NAMALWA (cell line): ENCODE data around the gene PPP1R9B.

Source experiments
- DNase-seq: peaks from one replicate; pipeline ENCODE4 v3.0.0-alpha.2; 2015; ENCODE audit warnings: low spot score

The PPP1R9B gene

DNA sequence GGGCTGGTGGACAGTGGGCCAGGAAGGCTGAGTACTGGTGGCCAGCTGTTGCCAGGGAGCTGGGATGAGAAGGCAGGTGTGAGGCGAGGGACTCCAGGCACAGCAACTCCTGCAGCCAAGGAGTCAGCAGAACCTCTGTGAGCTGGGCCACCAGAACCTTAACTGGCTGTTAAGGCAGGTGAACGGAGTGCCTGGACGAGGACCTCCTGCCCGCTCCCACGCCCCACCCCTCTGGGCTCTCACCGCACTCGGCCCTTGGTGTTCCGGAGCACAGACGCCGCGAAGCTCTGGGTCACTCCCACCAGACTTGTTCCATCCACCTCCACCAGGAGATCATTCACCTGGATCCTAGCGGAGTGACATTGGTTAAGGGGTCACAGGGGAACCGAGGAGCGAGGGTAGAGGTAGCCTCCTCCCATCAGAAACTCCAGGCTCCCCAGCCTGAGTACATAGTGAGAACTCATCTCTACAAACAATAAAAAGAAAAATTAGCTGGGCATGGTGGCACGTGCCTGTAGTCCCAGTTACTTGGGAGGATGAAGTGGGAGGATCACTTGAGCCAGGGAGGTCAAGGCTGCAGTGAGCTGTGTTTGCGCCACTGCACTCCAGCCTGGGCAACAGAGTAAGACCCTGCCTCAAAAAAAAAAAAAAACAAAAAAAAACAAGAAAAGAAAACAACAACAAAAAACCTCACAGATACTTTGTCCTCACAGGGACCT, 9.3 kb downstream of the PPP1R9B start:
- DNase-seq = no peak

DNA sequence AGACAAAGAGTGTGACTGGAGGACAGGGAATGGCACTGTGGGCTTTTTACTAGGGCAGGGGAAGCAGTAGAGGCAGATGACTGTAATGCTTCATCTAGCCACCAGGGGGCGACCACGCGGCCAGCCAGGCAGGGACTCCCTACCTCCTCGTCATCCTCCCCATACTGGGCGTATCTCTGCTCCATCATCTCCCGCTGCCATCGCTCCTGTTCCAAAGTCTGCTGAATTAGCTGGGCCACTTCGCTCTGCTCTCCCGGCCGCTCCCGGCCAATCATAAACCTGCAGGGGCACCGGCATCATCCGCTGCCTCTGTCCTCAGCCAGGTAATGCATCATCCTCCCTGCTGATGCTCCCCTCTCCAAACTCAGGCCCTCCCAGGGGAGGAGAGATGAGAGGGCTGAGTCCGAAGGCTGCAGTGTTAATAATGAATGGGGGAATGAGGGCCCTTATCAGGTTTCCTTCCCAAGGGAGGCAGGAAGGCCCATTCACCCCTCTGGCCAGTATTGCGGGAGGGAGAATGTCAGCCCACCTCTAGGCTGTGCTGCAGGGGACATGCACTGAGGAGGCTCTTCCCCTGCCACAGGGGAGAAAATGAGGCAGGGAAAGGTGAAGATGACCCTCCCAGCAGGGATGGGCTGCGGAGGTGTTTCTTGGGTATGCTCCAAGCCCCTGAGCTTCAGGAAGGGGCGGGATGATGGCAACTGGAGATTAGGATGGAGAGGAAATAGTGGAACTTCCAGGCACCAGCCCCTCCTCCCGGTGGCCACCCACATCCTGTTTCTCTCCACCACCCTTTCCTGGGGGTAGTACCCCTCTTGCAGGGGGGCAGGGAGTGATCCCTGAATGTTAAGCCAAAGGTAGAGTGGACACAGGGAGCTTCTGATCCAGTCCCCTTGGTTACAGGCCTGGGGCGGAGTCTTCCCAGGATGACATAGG, 10.3 kb downstream of the PPP1R9B start:
- DNase-seq = peak; percentile 67

DNA sequence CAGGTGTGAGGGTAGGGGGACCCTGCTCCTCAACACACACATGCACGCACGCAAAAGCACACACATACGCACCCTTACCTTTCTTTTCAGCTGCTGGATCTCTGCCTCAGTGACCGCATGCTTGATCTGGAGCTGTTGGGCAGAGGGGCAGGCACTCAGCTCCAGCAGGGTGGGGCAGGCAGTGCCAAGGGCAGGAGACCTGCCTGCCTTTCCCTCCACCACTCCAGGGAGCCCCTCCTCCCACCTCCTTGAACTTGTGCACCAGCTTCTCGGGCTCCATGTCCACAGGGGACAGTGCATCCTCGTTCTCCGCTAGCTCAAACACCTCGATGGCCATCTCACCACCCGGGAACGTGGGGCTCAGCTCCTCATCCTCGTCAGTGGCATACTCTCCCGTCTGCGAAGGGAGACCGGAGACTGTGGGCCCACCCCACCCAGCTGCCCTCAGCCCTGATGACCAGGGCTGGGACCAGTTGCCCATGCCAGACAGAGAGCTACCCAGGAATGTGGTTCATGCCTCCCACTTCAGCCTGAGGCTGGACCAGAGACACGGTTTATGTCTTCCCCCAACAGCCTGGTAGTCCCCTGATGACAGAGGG, 11.2 kb downstream of the PPP1R9B start:
- no peak for DNase-seq

DNA sequence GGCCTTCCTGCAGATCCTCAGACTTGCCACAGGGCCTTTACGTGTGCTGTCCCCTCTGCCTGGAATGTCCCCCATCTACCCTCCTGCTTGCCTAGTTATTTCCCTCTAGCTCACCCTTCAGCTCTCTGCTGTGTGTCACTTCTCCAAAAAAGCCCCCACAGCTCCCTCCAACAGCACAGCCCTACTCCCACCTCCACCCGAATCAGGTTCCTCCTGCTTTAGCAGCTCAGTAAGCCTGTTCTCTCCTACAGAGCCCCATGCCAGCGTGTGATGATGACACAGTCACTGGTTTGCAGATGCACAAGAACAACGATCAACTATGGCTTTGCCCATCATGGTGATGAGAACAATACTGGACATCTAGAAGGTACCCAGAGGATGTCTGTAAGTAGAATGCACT, 13.4 kb downstream of the PPP1R9B start:
- no peak for DNase-seq

DNA sequence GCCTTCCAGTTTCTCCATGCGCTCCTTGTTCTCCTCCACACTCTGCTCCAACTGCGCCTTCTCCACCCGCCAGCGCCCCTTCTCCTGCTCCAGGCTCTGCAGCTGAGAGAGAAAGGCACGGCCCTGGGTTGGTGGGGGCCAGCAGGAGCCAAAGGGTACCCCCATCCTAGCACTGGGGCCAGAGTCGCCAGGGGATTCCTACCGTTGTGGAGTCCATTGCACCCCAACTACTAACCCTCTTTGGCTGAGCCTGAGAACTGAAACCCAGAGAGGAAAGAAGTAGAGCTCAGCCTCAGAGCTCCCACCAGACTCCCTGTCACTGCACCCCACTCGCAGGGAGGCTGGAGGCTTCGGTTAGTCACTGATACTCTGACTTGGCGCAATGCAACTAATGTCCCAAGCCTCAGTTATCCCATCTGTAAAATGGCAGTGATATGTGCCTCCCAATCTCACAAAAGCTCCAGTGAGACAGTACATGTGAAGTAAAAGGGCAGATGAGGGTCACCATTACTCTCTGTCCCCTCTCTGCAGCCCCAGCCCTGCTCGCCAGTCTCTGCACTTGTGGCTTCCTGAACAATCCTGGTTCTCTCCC, 14.3 kb downstream of the PPP1R9B start:
- no peak for DNase-seq

DNA sequence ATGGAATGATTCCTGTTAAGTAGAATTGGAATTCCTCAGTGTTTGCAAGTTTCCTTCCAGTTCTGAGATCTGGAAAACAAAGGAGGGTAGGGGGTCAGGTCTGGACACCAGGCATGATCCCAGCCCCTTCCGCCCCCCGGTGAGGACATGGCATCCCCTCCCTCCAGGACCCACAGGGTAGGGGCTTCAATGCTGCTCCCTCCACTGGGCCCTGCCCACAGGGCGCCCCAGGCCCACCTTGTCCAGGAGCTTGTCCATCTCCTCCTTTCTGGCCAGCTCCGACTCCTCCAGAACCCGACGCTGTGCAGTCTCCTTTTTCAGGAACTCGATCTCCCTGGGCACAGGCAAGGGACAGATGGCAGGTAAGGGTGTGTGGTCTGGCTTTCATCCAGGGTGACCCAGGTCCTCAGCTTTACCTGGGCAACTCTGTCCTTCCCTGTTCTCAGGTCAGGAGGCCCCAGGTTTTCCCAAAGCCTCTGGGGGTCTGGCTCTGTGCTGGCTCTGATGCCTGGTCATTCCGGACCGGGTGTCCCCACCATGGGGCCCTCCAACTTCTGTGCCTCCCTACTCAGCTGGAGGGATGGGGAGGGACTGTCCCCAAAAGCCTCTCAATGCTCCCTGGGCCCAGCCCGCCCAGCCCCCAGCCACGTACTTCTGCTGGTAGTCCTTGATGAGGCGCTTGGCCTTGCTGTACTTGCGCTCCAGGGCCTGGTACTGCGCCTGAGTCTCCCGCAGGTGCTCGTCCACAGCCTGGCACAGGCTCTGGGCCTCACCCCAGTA, 15.0 kb downstream of the PPP1R9B start:
- DNase-seq = no peak

DNA sequence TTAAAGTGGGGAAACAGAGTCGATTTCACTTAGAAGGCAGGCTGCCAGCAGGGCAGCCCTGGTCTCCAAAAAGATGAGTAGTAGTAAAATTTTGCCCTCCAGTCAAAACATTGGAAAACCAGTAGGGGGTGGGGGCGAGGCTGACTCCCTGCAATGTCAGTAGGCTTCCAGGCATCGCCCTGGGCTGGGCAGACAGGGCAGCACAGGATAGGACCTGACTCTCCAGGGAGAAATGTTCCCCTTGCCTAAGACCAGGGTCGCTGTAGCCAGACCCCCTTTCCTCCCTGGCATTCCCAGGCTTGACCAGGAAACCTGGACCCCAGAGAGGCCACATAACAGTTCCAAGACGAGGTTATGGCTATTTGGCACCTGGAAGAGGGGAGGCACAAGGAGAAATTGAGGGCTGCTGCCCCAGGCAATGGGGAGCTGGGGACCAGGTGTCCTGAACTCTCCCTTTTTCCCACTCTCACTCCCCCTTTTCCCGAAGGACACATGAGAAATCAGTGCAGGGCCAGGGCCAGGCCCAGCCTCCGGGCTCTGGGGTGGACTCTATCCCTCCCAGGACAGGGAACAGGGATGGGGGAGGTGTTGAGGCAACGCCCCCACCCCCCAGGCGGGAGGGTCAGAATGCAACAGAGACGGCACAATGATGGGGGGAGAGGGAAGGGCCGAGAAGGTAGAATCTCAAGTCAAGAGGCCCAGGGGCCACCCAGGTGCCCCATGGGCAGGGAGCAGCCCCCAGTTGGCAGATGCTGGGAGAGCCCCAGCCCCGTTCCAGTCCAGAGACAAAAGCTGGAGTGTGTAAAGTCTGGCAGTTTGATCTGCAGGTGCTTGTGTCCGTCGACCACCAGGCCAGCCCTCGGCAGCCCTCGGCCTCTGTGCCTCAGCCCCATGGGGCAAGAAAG, 16.0 kb downstream of the PPP1R9B start:
- no peak for DNase-seq

DNA sequence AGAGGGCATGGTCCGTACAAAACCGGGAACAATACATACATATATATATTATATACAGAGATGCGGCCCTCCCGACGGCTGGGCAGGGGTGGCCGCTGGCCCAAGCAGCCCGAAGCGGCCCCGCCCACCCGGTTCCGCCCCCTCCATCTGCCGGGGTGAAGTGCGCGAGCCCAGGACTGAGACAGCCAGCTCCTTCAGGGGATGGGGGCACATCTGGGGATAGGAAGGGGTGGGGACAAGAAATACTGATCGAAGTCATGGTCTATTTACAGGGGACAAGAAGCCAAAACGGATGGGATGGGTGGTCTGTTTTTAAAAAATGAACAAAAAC, 16.7 kb downstream of the PPP1R9B start:
- DNase-seq = no peak

DNA sequence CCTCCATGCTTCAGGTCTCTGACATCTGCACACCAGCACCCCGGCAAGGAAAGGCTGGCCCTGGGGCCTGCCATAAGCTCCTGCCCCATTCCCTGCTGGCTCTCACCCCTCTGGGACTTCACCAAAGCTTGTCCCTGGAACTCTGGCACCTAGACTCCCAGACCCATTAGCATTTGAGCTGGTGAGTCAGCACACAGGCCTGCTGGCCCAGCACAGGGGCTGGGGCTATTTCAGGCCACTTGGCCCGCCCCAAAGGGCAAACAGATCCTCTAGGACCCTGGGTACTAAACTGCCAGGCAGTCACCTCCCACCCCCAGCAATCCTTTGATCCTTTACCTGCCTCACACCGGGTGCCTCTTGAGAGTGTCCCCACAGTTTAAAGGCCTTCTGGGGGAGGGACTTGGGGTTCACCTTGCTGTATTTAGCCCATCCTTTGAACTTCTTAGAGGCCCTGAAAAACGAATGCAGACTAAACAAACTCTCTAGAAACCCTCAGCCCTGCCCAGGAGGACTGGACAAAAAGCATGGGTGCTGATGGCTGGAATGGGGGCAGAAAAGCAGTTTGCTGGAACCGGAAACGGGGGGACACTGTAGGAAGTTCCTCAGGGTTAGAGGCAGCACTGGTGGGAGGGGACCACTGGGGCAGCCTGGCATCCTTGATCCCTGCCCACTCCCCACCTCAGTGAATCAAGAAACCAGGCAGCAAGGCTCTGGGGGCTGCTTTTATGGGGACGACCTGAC, 17.3 kb downstream of the PPP1R9B start:
- no peak for DNase-seq

DNA sequence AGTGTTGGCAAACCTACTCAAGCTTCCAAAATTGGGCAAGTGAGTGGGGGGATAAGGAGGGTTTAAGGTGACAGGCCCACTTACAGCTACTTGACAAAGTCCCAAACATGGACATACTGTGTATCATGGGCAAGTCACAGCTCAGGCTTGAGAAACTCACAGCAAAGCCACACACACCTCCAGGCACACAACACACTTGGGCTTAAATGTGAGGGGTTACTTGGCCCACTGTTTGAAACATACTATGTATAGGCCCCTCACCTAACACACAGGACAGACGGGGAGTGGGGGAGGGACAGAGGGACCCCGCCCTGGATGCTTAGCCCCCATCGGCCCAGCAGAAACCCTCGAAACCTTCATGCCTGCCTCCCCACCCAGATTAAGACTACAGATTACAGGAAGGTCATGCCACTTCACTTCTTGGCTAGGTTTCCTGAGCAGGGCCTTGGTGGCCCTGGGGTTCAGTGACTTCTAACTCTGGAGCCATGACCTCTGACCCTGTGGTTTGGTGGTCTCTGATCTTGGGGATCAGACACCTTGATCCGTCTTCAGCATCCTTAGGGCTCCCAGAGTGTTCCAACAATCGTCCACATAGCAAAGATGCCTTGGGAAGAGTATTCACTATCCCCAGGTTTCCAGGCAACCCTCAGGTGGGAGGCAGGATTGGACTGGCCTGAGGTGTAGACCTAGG, 18.2 kb downstream of the PPP1R9B start:
- DNase-seq = peak; percentile 27

DNA sequence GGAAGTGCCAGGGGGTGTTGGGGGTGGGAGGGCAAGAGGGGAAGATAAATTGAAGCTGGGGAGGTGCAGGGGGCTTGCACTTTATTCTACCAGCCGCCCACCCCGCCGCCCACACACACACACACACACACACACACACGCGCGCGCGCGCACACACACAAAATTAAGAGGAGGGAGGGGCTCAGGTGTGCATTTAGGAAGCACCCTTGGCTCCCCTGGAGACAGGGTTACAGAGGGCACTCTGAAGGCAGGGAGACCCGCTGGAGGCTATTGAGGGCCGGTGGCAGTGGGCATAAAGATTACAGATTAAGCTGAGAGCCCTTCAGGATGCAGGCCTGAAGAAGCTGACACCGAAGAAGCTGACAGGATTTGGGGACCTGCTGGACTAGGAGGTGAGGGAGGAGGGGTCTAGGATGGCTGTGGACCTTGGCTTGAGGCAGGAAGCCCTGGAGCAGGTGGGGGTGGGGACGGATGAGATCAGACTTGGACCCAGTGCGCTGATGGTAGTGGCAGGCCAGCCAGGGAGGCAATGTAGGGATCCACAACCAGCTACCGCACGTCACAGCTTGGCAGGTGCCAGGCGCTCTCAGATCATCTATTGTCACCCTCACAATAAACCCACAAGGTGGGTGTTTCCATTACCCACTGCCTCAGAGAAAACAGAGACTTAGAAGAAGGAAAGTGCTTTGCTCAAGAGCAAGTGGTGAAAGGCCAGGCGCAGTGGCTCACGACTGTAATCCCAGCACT, 19.7 kb downstream of the PPP1R9B start:
- no peak for DNase-seq

DNA sequence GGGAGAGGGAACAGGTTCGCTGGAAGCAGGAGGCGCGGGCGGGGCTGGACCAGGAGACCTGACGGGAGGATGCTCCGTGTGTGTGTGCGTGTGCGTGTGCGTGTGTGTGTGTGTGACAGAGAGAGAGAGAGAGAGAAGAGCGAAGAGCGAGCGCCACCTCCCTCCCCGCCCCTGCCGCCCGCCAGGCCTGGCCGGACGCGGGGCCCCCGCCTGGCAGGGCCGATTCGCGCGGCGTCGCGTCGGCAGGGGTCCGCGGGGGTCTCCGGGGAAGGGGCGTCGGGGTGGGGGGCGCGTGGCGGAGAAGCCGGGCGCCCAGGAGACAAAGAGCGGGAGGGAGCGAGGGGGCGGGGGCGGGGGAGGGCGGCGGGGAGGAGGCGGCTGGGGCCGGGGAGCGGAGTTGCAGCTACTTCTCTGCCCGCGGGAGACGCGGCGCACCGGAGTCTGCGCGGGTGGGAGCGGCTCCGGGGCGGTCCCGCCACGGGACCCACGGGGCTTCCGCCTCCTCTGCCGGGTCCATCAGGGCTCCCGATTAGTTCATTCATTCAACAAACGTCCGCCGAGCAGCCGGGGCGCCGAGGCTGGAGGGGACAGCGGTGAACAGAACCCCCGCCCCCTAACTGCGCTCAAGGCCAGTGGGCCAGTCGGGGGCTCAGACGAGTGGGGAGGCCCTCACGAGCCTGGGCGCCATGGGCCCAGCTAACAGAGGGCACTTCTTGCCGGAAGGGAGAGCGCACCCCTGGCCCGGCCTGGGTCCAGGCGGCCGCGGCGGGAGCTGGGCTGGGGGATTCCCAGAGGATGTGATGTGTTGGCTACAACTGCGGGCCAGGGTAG, 20.5 kb downstream of the PPP1R9B start, which contains the start of gene SAMD14:
TSS of gene SAMD14 (minus strand) at position 433 of the 831 bp plus-strand sequence. CDS start 5,201 bp downstream, outside the sequence.
- no peak for DNase-seq

DNA sequence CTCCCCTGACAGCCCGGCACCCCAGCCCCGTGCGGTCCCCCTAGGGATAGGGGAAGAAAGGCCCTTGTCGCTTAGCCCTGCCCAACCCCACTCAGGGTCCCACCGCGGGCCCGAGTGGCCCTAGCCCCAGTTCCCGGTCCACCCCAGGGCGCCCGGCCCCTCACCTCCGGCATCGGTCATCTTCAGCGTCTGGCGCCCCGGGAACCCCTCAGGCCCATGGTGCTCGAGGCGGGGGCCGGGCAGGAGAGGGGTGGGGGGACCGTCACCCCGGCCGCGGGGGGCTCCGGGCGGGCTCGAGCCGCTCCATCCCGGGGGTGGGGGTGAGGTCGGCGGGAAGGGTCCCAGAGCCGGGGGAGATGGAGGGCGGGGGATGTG, 21.1 kb downstream of the PPP1R9B start:
- no peak for DNase-seq

DNA sequence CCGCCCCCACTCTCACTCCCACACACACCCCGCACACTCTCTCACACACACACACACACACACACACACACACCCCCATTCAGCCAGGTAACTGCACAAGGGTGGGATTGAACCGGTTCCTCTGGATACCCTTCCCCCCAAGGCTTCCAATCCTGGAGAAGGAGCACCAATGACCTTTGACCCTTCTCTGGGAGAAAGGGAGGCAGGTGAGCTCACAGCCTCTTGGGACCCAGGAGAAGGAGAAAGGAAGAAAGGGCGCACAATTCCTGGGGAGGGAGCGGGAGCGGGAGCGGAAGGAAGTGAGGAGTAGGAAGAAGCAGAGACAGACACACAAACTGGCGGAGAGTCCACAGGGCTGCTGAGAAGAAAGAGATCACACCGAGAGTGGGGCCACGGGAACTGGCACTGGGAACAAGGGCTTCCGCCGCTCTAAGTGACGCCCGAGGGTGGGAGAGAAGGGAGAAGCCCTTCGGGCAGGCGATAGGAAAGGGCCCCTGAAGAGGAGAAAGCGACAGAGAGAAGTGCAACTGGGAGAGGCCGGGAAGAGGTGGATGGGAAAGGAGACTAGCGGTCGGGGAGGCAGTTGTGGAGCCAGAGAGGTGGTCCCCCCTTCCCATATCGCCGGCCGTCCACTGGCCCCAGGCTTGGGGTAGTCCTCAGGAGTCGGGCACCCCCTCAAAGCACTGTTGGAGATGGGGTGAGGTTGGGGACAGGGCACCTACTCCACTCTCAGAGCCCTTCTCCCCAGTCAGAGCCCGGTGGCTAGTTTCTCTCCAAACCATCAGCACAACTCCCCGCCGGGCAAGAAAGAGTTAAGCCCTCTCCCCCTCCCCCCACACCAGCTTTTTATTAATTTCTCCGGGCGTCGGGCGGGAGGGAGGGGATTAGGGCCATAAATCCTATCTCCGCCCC, 21.8 kb downstream of the PPP1R9B start:
- no peak for DNase-seq

DNA sequence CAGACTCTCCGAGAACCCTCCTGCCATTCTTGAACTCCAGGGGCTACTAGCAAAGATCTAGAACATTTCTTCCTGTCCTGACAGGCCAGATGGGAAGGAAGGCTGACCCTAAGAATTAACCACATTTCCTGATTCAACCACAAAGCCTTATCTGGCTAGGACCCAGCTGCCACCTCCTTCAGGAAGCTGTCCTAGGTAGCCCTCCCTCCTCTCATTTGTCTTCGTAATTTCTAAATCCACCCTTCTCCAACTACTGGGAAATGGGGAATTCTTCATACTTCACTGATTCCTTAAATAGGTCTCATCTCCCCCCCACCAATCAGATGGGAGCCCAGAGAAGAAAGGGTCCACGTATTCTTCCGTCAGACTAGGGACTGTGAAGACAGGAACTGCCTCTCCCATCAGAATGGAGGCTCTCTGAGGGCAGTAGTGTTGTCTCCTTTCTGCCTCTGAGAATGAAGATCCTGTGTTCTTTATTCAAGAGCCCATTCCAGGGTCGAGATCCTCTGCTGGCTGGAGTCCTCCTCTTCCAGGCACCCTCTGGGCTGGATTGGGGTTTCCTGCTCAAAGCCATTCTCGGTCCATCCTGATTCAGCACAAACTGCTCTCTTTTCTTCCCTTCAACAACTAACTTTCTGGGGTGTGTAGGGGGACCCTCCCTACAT, 22.6 kb downstream of the PPP1R9B start:
- DNase-seq = no peak

DNA sequence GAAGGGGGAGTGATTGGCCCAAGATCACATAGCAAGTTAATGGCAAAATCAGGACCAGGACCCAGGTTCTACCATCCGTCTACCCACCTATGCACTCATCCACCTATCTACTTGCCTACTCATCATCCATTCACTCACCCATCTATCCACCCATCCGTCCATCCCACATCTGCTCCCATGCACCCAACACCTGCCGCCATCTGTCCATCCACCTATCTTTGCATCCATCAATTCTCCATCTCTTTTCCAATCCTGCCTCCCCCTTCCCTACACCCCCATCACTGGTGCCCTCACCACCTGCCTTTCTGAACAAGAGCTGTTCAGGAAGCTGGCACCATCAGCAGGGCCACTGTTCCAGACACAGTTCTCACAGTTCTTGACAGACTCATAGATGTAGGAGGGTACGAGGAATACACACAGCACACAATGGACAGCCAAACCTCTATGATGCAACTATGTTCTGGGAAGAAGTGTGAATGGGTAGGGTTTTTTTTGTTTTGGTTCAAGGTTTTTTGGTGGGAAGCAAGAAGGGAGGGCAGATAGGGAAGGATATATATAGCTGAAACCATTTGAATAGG, 25.0 kb downstream of the PPP1R9B start:
- DNase-seq = no peak
